Panc1 (cell line): Measurements from ENCODE around the gene GUCY1A2. TPM values are rescaled to one million over a fixed set of nuclear protein-coding genes. Genes with fewer than 3 reads are reported as not detected.
A peak's percentile ranks its signal among the peaks of the same experiment; 100 is the strongest.

Source experiments
- ATAC-seq: fragments of 200-7000 bp; cut with Tn5 transposase; 2 replicates; pipeline ENCODE4 v1.9.1; 2020; ENCODE audit warnings: mild to moderate bottlenecking, moderate library complexity
- BruUV-seq: library from RNA; stranded (reverse); fragments of 400-500 nt; replicated peaks from 2 replicates; lab custom pipeline; 2021; lab: Mats Ljungman, UMichigan
- CTCF ChIA-PET: fragments of 300-600 bp; sonication (Branson Sonifier 250); formaldehyde crosslinking; loops from one replicate; lab custom pipeline; 2022; ENCODE audit warnings: antibody characterized with exemption; lab: Charles Lee
- POLR2A ChIA-PET: fragments of 300-600 bp; sonication (Branson Sonifier 250); formaldehyde crosslinking; loops from one replicate; lab custom pipeline; 2022; ENCODE audit warnings: antibody characterized with exemption; lab: Charles Lee
- DNase-seq: peaks from one replicate; pipeline ENCODE4 v3.0.0-alpha.2; 2010; ENCODE audit warnings: low read depth, low spot score
- H3K27ac ChIP-seq: 2 replicates; pipeline ENCODE4 v1.5.1; 2011; ENCODE audit warnings: mild to moderate bottlenecking, low read length, inconsistent platforms
- H3K27me3 ChIP-seq: fragments of 200-500 bp; sonication (Bioruptor generic); 2 replicates; pipeline ENCODE4 v1.6.0; 2014; ENCODE audit warnings: low read length, inconsistent platforms; ENCODE audit not compliant: control insufficient read depth, insufficient read depth
- H3K36me3 ChIP-seq: fragments of 200-500 bp; sonication (Bioruptor generic); 2 replicates; pipeline ENCODE4 v1.5.1; 2014; ENCODE audit warnings: inconsistent platforms, mild to moderate bottlenecking, low read length, moderate library complexity; ENCODE audit not compliant: control insufficient read depth, insufficient read depth
- H3K4me1 ChIP-seq: 2 replicates; pipeline ENCODE4 v1.5.1; 2011; ENCODE audit warnings: inconsistent platforms, mild to moderate bottlenecking, low read length, moderate library complexity; ENCODE audit not compliant: control insufficient read depth, insufficient read depth
- H3K4me3 ChIP-seq, 2 experiments: 2 replicates each; pipeline ENCODE4 v1.5.1; 2011 to 2012; ENCODE audit warnings: low read depth in 2 of 2, low read length in 2 of 2, mild to moderate bottlenecking in 2 of 2, inconsistent platforms in 1 of 2, moderate library complexity in 1 of 2
- H3K9me3 ChIP-seq: fragments of 200-500 bp; sonication (Bioruptor generic); 2 replicates; pipeline ENCODE4 v1.5.1; 2014; ENCODE audit warnings: low read depth, mild to moderate bottlenecking, inconsistent platforms, low read length, moderate library complexity; ENCODE audit not compliant: control insufficient read depth, insufficient read depth
- POLR2AphosphoS5 ChIP-seq: IDR thresholded peaks from 2 replicates; pipeline ENCODE4 v1.6.1; 2012; ENCODE audit warnings: mild to moderate bottlenecking, low read depth, low read length, moderate library complexity
- SIN3A ChIP-seq: IDR thresholded peaks from 2 replicates; pipeline ENCODE4 v1.6.1; 2012; ENCODE audit warnings: low read depth, mild to moderate bottlenecking, low read length, moderate library complexity, borderline replicate concordance; ENCODE audit not compliant: insufficient read depth
- TCF7L2 ChIP-seq: IDR thresholded peaks from 2 replicates; pipeline ENCODE4 v1.6.1; 2011; ENCODE audit warnings: mild to moderate bottlenecking, low read depth, low read length, inconsistent platforms
- in situ Hi-C: cut with HindIII; loops from 2 replicates; pipeline ENCODE4 v1.10.0; 2016; ENCODE audit warnings: low sequenced_read_pairs, low pct_unique_long_range_greater_than_20kb
- intact Hi-C: fragments of 100-400 bp; cut with micrococcal nuclease; formaldehyde crosslinking; loops from one replicate; pipeline ENCODE4 v1.10.0; 2022; ENCODE audit not compliant: unreplicated experiment
- total RNA-seq: library from RNA; stranded (reverse); gene quantifications from one replicate; pipeline ENCODE4 v1.2.1, GENCODE V29; 2021; ENCODE audit not compliant: unreplicated experiment
- TF ChIP-seq, protein P1 (sequence below): fragments of 450-650 bp; IDR thresholded peaks from 2 replicates; pipeline ENCODE4 v1.5.1; 2017; ENCODE audit warnings: mild to moderate bottlenecking
- TF ChIP-seq, protein P2 (sequence below), 2 experiments: IDR thresholded peaks; 2 replicates each; pipeline ENCODE4 v1.6.1; 2011 to 2012; ENCODE audit warnings: low read depth in 2 of 2, control low read depth in 1 of 2, low read length in 1 of 2, mild to moderate bottlenecking in 1 of 2, moderate library complexity in 1 of 2; ENCODE audit not compliant: insufficient read depth in 1 of 2

GUCY1A2 gene
- total RNA-seq, 1 experiment from 2014 or later = 1.9 TPM

DNA sequence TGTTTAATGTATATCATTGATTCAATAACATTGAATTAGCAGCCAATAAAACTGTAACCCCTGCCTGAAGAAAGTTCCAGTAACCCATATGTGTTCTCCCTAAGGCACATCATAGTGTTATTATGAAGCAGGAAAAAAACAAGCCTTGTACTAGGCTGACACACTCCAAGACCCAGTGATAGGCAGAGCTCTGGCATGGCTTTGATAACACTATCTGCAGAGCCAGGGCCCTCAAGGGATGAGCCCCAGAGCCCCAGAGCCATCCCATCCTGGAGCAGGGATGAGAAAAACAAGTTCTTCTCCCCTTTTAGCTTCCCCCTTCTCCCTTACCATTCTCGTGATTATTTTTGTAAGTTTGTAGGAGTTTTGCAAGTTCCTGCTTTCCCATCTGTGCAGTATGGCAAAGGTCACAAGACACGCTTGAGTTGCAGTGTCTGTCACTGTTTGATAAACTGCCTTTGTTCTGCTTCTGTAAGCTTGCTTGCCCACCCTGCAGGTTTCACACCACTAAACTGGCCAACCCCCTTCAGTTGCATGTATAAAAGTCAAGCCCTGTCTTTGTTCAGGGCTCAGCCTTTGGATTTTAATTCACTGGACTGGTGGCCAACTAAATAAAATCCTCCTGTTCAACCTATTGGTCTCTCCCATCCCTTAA is 22.3 kb upstream of the GUCY1A2 start:
- no peak overlapping the region for H3K27ac ChIP-seq
- intact Hi-C loops = no loop called here
- 0 out of 2 replicates have a peak, but pooled peaks cover 5% of the 10 kb centered on the region for H3K9me3 ChIP-seq
- H3K36me3 ChIP-seq = no peaks in the 10 kb centered on the region
- ChIA-PET POLR2A (no interaction called here), CTCF (no interaction called here)
- ATAC-seq = no peak
- no peak for TF ChIP-seq SIN3A
- no peak for TF ChIP-seq POLR2AphosphoS5
- TF ChIP-seq TCF7L2 = no peak
- TF ChIP-seq, protein P1, sequence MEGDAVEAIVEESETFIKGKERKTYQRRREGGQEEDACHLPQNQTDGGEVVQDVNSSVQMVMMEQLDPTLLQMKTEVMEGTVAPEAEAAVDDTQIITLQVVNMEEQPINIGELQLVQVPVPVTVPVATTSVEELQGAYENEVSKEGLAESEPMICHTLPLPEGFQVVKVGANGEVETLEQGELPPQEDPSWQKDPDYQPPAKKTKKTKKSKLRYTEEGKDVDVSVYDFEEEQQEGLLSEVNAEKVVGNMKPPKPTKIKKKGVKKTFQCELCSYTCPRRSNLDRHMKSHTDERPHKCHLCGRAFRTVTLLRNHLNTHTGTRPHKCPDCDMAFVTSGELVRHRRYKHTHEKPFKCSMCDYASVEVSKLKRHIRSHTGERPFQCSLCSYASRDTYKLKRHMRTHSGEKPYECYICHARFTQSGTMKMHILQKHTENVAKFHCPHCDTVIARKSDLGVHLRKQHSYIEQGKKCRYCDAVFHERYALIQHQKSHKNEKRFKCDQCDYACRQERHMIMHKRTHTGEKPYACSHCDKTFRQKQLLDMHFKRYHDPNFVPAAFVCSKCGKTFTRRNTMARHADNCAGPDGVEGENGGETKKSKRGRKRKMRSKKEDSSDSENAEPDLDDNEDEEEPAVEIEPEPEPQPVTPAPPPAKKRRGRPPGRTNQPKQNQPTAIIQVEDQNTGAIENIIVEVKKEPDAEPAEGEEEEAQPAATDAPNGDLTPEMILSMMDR = no peak
- TF ChIP-seq, protein P2, sequence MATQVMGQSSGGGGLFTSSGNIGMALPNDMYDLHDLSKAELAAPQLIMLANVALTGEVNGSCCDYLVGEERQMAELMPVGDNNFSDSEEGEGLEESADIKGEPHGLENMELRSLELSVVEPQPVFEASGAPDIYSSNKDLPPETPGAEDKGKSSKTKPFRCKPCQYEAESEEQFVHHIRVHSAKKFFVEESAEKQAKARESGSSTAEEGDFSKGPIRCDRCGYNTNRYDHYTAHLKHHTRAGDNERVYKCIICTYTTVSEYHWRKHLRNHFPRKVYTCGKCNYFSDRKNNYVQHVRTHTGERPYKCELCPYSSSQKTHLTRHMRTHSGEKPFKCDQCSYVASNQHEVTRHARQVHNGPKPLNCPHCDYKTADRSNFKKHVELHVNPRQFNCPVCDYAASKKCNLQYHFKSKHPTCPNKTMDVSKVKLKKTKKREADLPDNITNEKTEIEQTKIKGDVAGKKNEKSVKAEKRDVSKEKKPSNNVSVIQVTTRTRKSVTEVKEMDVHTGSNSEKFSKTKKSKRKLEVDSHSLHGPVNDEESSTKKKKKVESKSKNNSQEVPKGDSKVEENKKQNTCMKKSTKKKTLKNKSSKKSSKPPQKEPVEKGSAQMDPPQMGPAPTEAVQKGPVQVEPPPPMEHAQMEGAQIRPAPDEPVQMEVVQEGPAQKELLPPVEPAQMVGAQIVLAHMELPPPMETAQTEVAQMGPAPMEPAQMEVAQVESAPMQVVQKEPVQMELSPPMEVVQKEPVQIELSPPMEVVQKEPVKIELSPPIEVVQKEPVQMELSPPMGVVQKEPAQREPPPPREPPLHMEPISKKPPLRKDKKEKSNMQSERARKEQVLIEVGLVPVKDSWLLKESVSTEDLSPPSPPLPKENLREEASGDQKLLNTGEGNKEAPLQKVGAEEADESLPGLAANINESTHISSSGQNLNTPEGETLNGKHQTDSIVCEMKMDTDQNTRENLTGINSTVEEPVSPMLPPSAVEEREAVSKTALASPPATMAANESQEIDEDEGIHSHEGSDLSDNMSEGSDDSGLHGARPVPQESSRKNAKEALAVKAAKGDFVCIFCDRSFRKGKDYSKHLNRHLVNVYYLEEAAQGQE (IDR thresholded peaks at IDR 0.05; ENCODE audit: insufficient read depth in 1 of 2, low read depth in 2 of 2, low read length in 1 of 2) = no peak
- in situ Hi-C loops = no loop called here
- BruUV-seq = no TSS peak
- no peaks in the 10 kb centered on the region for H3K27me3 ChIP-seq
- no peak overlapping the region for H3K4me3 ChIP-seq
- H3K4me1 ChIP-seq = no peaks in the 10 kb centered on the region
- DNase-seq = no peak

DNA sequence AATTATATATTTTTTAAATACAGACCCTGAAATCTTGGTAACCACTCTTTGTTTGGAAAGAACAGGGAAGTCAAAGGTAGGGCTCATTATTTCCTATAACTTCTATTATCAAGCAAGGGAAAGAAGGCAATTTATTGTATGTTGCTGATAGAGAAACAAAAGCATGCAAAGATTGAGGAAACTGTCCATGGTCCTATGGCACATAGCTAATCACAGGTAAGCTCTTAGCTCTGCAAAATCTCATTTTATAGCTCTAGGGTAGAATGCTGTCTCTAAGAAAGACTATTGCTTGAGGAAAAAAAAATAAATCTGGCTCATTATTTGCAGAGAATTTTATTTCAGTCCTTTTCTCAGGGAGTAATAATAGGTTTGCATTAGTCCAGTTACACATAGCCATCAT is 7.4 kb upstream of the GUCY1A2 start:
- Histone ChIP-seq H3K9me3 (no peaks in the 10 kb centered on the region), H3K27me3 (peaks cover 9% of the 10 kb centered on the region; the same call in 1 of the 2 replicates), H3K27ac (no peak overlapping the region), H3K4me1 (no peaks in the 10 kb centered on the region), H3K36me3 (no peaks in the 10 kb centered on the region), H3K4me3 (no peak overlapping the region)
- ATAC-seq = no peak
- no TSS peak for BruUV-seq
- in situ Hi-C loops = no loop called here
- intact Hi-C loops = no loop called here
- CTCF ChIA-PET = no interaction called here
- TF ChIP-seq, protein P2 (IDR thresholded peaks at IDR 0.05; ENCODE audit: insufficient read depth in 1 of 2, low read depth in 2 of 2, low read length in 1 of 2) = peak in 1 of 2 experiments; percentile 46; a peak in 1 of 4 replicates
- TF ChIP-seq SIN3A = no peak
- POLR2A ChIA-PET = no interaction called here
- DNase-seq = no peak
